GM18870 (cell line): ENCODE data around the gene MICAL3.
"Not testable (repeated sequence)": the region's sequence is repeated elsewhere in the genome, so short reads cannot be mapped to it uniquely, and the experiment has no call there.

Source experiments
- ATAC-seq: cut with Tn5 transposase; IDR thresholded peaks from one replicate; pipeline ENCODE4 v1.9.1; 2021; ENCODE audit warnings: moderate library complexity; ENCODE audit not compliant: unreplicated experiment

The MICAL3 gene

GRCh38 chr22:18060646-18061620, 36.6 kb upstream of the MICAL3 start:
- ATAC-seq: no peak

GRCh38 chr22:18059991-18060390, 35.6 kb upstream of the MICAL3 start:
- ATAC-seq: no peak

- no peak for ATAC-seq
Observed at GRCh38 chr22:18059473-18059872, 35.1 kb upstream of the MICAL3 start.

- no peak for ATAC-seq
Observed at GRCh38 chr22:18059094-18059417, 34.7 kb upstream of the MICAL3 start.

GRCh38 chr22:18058371-18059093, 34.2 kb upstream of the MICAL3 start:
- no peak for ATAC-seq

GRCh38 chr22:18057568-18058209, 33.3 kb upstream of the MICAL3 start:
- ATAC-seq: peak; percentile 40

- ATAC-seq: peak; percentile 40
Observed at GRCh38 chr22:18056807-18057474, 32.6 kb upstream of the MICAL3 start.

- no peak for ATAC-seq
Observed at GRCh38 chr22:18056161-18056666, 31.9 kb upstream of the MICAL3 start.

- no peak for ATAC-seq
Observed at GRCh38 chr22:18055619-18056160, 31.3 kb upstream of the MICAL3 start.

- not testable (repeated sequence) for ATAC-seq
Observed at GRCh38 chr22:18053216-18053946, 29.0 kb upstream of the MICAL3 start.

GRCh38 chr22:18051113-18051512, 26.8 kb upstream of the MICAL3 start:
- ATAC-seq: not testable (repeated sequence)

- no peak for ATAC-seq
Observed at GRCh38 chr22:18050065-18050464, 25.7 kb upstream of the MICAL3 start.

GRCh38 chr22:18048441-18048898, 24.1 kb upstream of the MICAL3 start:
- no peak for ATAC-seq

- no peak for ATAC-seq
Observed at GRCh38 chr22:18048041-18048440, 23.7 kb upstream of the MICAL3 start.

GRCh38 chr22:18045794-18046193, 21.4 kb upstream of the MICAL3 start:
- ATAC-seq: no peak

- ATAC-seq: no peak
Observed at GRCh38 chr22:18044548-18045271, 20.3 kb upstream of the MICAL3 start.

- no peak for ATAC-seq
Observed at GRCh38 chr22:18042685-18043084, 18.3 kb upstream of the MICAL3 start.

- ATAC-seq: not testable (repeated sequence)
Observed at GRCh38 chr22:18040898-18041297, 16.5 kb upstream of the MICAL3 start.

- no peak for ATAC-seq
Observed at GRCh38 chr22:18035751-18036150, 11.4 kb upstream of the MICAL3 start.
